VCaP (cell line): ENCODE measurements around the gene ABR.

Experiments used
- H3K27ac ChIP-seq: fragments of 450-650 bp; 2 replicates; pipeline ENCODE4 v1.5.1; 2017
- CTCF ChIP-seq: fragments of 450-650 bp; conservative IDR thresholded peaks from 2 replicates; pipeline ENCODE4 v1.5.1; 2017; ENCODE audit warnings: mild to moderate bottlenecking, moderate library complexity

Gene ABR

GRCh38 chr17:1179112-1179817 lies 516 bp downstream of the ABR start:
- H3K27ac ChIP-seq: peak overlapping the region; percentile 58; the same call in 1 of the 2 replicates
- TF ChIP-seq CTCF: no peak

- TF ChIP-seq CTCF: no peak
Measured at GRCh38 chr17:1177016-1177700, 2.6 kb downstream of the ABR start.

GRCh38 chr17:1174263-1174880 lies 5.4 kb downstream of the ABR start:
- no peak overlapping the region for H3K27ac ChIP-seq
- no peak for TF ChIP-seq CTCF

More at GRCh38 chr17:1177016-1177700, 2.6 kb downstream of the ABR start:
- 0 out of 2 replicates have a peak overlapping the region, but pooled peaks have one; percentile 1 for H3K27ac ChIP-seq

GRCh38 chr17:1173432-1174262 lies 6.1 kb downstream of the ABR start:
- no peak for TF ChIP-seq CTCF
- no peak overlapping the region for H3K27ac ChIP-seq

- no peak for TF ChIP-seq CTCF
- H3K27ac ChIP-seq: no peak overlapping the region
Measured at GRCh38 chr17:1171953-1172352, 7.8 kb downstream of the ABR start.

- H3K27ac ChIP-seq: no peak overlapping the region
- TF ChIP-seq CTCF: no peak
Measured at GRCh38 chr17:1170739-1171138, 9.0 kb downstream of the ABR start.

- no peak for TF ChIP-seq CTCF
- H3K27ac ChIP-seq: no peak overlapping the region
Measured at GRCh38 chr17:1169929-1170312, 9.9 kb downstream of the ABR start.
